Natural killer cell (primary cell): ENCODE measurements around the gene ATAD2B. TPM values are rescaled to one million over a fixed set of nuclear protein-coding genes. Genes with fewer than 3 reads are reported as not detected.

Source experiments
- ATAC-seq, 3 donors: fragments of 150-1000 bp in 2 of 3; fragments of 200-7000 bp in 1 of 3; cut with Tn5 transposase; 1 replicate in 1 of 3; 2 replicates in 2 of 3; pipeline ENCODE4 v1.10.0; 2021; ENCODE audit warnings: mild to moderate bottlenecking in 2 of 3, moderate library complexity in 2 of 3
- DNase-seq, 2 donors: peaks; one replicate each; pipeline versions ENCODE4 v3.0.0 to v3.0.0-alpha.2; 2013 to 2021; ENCODE audit warnings: mixed read lengths in 1 of 2
- H3K27ac ChIP-seq: one replicate; pipeline ENCODE4 v1.5.1; 2013; ENCODE audit warnings: mild to moderate bottlenecking, low read length
- H3K27me3 ChIP-seq: one replicate; pipeline ENCODE4 v1.6.1; 2013; ENCODE audit warnings: low read length; ENCODE audit not compliant: control insufficient read depth, insufficient read depth
- H3K36me3 ChIP-seq: one replicate; pipeline ENCODE4 v1.6.1; 2013; ENCODE audit warnings: low read length; ENCODE audit not compliant: control insufficient read depth, insufficient read depth
- H3K4me1 ChIP-seq: one replicate; pipeline ENCODE4 v1.6.1; 2013; ENCODE audit warnings: low read length; ENCODE audit not compliant: control insufficient read depth, insufficient read depth
- H3K4me3 ChIP-seq: one replicate; pipeline ENCODE4 v1.5.1; 2013; ENCODE audit warnings: low read length
- H3K9me3 ChIP-seq: one replicate; pipeline ENCODE4 v1.6.1; 2013; ENCODE audit warnings: low read length; ENCODE audit not compliant: control insufficient read depth, insufficient read depth
- H3K27ac Mint-ChIP-seq, 2 donors: one replicate each; pipeline ENCODE4 v1.8.0; 2022; ENCODE audit warnings: mild to moderate bottlenecking in 2 of 2, mixed read lengths in 2 of 2, moderate library complexity in 1 of 2
- H3K27me3 Mint-ChIP-seq, 2 donors: one replicate each; pipeline ENCODE4 v1.8.0; 2022; ENCODE audit warnings: low read depth in 2 of 2, mixed read lengths in 2 of 2
- H3K36me3 Mint-ChIP-seq: one replicate; pipeline ENCODE4 v1.8.0; 2022; ENCODE audit warnings: mixed read lengths
- H3K4me1 Mint-ChIP-seq, 2 donors: one replicate each; pipeline ENCODE4 v1.8.0; 2022; ENCODE audit warnings: mixed read lengths in 2 of 2
- H3K4me3 Mint-ChIP-seq: one replicate; pipeline ENCODE4 v1.8.0; 2022; ENCODE audit warnings: mild to moderate bottlenecking, moderate library complexity, mixed read lengths
- H3K9me3 Mint-ChIP-seq, 2 donors: one replicate each; pipeline ENCODE4 v1.8.0; 2022; ENCODE audit warnings: mixed read lengths in 2 of 2
- CTCF ChIP-seq: fragments of 200-600 bp; IDR thresholded peaks from one replicate; pipeline ENCODE4 v1.8.0; 2022; ENCODE audit warnings: antibody characterized with exemption
- whole genome bisulfite sequencing: methylation state at CpG from one replicate; pipeline ENCODE4 v1.1.7; 2013; ENCODE audit warnings: missing lambda C conversion rate; ENCODE audit not compliant: insufficient coverage; 5-methylcytosine and 5-hydroxymethylcytosine counted together
- intact Hi-C: fragments of 100-400 bp; cut with micrococcal nuclease; formaldehyde crosslinking; loops from one replicate; pipeline ENCODE4 v1.14.2; 2022
- total RNA-seq, 4 donors: library from RNA; stranded (reverse); fragments of 120-200 nt in 1 of 4; gene quantifications; one replicate each; pipeline versions ENCODE4 v1.2.3 to v1.2.4, GENCODE V29; 2013 to 2022

The ATAD2B gene
- total RNA-seq, 3 donors from 2014 or later (not counting 1 experiment from before 2014, with no cell fraction given): 71.5 to 85.7 (median 84.0) TPM

- ATAC-seq (no peak), DNase-seq (no peak)
- Mint-ChIP-seq H3K36me3 (no peaks in the 10 kb centered on the region), H3K27ac (no peak overlapping the region), H3K4me1 (peaks cover 0 to 7% of the 10 kb centered on the region in 2 donors), H3K9me3 (no peaks in the 10 kb centered on the region), H3K27me3 (no peaks in the 10 kb centered on the region), H3K4me3 (no peak overlapping the region)
- H3K27ac ChIP-seq: no peak overlapping the region
- peaks cover 3% of the 10 kb centered on the region for H3K4me1 ChIP-seq
- intact Hi-C loops: no loop called here
- H3K36me3 ChIP-seq: peaks cover 2% of the 10 kb centered on the region
- no peak overlapping the region for H3K4me3 ChIP-seq
- no peaks in the 10 kb centered on the region for H3K27me3 ChIP-seq
- no peaks in the 10 kb centered on the region for H3K9me3 ChIP-seq
- WGBS: 95% methylated on average over 6 of the region's 6 CpGs
- no peak for TF ChIP-seq CTCF
Observed at GRCh38 chr2:23708771-23709170, 218.2 kb downstream of the ATAD2B start.

- H3K4me3 Mint-ChIP-seq: no peak overlapping the region
- WGBS: 97% methylated on average over 9 of the region's 9 CpGs
- H3K4me1 Mint-ChIP-seq: peaks cover 5 to 19% of the 10 kb centered on the region in 2 donors
- intact Hi-C loops: no loop called here
- no peaks in the 10 kb centered on the region for H3K27me3 Mint-ChIP-seq
- Histone ChIP-seq H3K4me1 (peaks cover 15% of the 10 kb centered on the region), H3K4me3 (no peak overlapping the region), H3K36me3 (peaks cover 2% of the 10 kb centered on the region), H3K27me3 (no peaks in the 10 kb centered on the region), H3K27ac (no peak overlapping the region), H3K9me3 (no peaks in the 10 kb centered on the region)
- H3K36me3 Mint-ChIP-seq: no peaks in the 10 kb centered on the region
- TF ChIP-seq CTCF: no peak
- no peaks in the 10 kb centered on the region for H3K9me3 Mint-ChIP-seq
- H3K27ac Mint-ChIP-seq: no peak overlapping the region
- no peak for DNase-seq
- ATAC-seq: no peak
Observed at GRCh38 chr2:23707096-23707495, 219.8 kb downstream of the ATAD2B start.

- intact Hi-C loops: no loop called here
- H3K36me3 Mint-ChIP-seq: no peaks in the 10 kb centered on the region
- no peaks in the 10 kb centered on the region for H3K27me3 Mint-ChIP-seq
- no peaks in the 10 kb centered on the region for H3K9me3 Mint-ChIP-seq
- ATAC-seq (no peak), DNase-seq (no peak)
- Histone ChIP-seq H3K27ac (no peak overlapping the region), H3K4me1 (peaks cover 15% of the 10 kb centered on the region), H3K9me3 (no peaks in the 10 kb centered on the region), H3K36me3 (peaks cover 2% of the 10 kb centered on the region), H3K4me3 (no peak overlapping the region), H3K27me3 (no peaks in the 10 kb centered on the region)
- H3K4me1 Mint-ChIP-seq: peaks cover 5 to 19% of the 10 kb centered on the region in 2 donors
- no peak overlapping the region for H3K4me3 Mint-ChIP-seq
- WGBS: 97% methylated on average over 18 of the region's 18 CpGs
- no peak overlapping the region for H3K27ac Mint-ChIP-seq
- TF ChIP-seq CTCF: no peak
Observed at GRCh38 chr2:23706613-23707078, 220.3 kb downstream of the ATAD2B start.
